ENCODE results near the gene PLAC9. TPM values are rescaled to one million over a fixed set of nuclear protein-coding genes. Genes with fewer than 3 reads are reported as not detected.

The PLAC9 gene
- total RNA-seq, 1 experiment from 2014 or later: 7.3 TPM

DNA sequence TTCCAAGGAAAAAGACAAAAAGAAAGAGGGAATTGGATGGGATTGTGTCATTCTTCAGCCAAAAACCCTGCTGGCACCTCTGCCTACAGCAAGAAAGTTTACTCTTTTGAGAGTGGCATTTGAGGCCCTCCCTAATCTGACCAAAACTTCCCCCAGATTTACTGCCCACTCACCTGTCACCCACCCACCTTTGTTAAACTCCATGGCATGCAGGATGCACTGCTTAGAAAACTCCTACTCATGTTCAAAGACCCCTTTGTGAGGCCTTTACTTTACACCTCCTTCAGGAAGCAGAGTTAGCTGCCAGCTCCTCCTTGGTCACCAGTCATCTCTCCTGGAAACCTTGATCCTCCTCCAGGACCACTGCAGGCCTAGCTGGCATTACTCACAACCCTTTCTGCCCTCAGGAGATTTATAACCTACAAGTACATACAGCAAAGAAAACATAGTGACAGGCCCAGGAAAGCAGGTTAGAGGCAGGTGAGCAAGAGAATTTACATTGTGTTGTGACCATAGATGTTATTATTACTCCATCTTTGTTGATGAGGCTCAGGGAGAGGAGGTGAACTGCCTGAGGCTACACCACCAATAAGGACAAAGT, 10.3 kb upstream of the PLAC9 start:
- TF ChIP-seq, protein P1, sequence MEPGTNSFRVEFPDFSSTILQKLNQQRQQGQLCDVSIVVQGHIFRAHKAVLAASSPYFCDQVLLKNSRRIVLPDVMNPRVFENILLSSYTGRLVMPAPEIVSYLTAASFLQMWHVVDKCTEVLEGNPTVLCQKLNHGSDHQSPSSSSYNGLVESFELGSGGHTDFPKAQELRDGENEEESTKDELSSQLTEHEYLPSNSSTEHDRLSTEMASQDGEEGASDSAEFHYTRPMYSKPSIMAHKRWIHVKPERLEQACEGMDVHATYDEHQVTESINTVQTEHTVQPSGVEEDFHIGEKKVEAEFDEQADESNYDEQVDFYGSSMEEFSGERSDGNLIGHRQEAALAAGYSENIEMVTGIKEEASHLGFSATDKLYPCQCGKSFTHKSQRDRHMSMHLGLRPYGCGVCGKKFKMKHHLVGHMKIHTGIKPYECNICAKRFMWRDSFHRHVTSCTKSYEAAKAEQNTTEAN (CRISPR knock-in tag; IDR thresholded peaks at IDR 0.05): no peak
- TF ChIP-seq TCF7 (CRISPR knock-in tag; IDR thresholded peaks at IDR 0.05; ENCODE audit: low read depth) (no peak), NR1H2 (CRISPR knock-in tag; IDR thresholded peaks at IDR 0.05) (no peak)
- TF ChIP-seq, protein P2, sequence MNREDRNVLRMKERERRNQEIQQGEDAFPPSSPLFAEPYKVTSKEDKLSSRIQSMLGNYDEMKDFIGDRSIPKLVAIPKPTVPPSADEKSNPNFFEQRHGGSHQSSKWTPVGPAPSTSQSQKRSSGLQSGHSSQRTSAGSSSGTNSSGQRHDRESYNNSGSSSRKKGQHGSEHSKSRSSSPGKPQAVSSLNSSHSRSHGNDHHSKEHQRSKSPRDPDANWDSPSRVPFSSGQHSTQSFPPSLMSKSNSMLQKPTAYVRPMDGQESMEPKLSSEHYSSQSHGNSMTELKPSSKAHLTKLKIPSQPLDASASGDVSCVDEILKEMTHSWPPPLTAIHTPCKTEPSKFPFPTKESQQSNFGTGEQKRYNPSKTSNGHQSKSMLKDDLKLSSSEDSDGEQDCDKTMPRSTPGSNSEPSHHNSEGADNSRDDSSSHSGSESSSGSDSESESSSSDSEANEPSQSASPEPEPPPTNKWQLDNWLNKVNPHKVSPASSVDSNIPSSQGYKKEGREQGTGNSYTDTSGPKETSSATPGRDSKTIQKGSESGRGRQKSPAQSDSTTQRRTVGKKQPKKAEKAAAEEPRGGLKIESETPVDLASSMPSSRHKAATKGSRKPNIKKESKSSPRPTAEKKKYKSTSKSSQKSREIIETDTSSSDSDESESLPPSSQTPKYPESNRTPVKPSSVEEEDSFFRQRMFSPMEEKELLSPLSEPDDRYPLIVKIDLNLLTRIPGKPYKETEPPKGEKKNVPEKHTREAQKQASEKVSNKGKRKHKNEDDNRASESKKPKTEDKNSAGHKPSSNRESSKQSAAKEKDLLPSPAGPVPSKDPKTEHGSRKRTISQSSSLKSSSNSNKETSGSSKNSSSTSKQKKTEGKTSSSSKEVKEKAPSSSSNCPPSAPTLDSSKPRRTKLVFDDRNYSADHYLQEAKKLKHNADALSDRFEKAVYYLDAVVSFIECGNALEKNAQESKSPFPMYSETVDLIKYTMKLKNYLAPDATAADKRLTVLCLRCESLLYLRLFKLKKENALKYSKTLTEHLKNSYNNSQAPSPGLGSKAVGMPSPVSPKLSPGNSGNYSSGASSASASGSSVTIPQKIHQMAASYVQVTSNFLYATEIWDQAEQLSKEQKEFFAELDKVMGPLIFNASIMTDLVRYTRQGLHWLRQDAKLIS (CRISPR knock-in tag; IDR thresholded peaks at IDR 0.05; ENCODE audit: borderline replicate concordance): no peak
- TF ChIP-seq, protein P3, sequence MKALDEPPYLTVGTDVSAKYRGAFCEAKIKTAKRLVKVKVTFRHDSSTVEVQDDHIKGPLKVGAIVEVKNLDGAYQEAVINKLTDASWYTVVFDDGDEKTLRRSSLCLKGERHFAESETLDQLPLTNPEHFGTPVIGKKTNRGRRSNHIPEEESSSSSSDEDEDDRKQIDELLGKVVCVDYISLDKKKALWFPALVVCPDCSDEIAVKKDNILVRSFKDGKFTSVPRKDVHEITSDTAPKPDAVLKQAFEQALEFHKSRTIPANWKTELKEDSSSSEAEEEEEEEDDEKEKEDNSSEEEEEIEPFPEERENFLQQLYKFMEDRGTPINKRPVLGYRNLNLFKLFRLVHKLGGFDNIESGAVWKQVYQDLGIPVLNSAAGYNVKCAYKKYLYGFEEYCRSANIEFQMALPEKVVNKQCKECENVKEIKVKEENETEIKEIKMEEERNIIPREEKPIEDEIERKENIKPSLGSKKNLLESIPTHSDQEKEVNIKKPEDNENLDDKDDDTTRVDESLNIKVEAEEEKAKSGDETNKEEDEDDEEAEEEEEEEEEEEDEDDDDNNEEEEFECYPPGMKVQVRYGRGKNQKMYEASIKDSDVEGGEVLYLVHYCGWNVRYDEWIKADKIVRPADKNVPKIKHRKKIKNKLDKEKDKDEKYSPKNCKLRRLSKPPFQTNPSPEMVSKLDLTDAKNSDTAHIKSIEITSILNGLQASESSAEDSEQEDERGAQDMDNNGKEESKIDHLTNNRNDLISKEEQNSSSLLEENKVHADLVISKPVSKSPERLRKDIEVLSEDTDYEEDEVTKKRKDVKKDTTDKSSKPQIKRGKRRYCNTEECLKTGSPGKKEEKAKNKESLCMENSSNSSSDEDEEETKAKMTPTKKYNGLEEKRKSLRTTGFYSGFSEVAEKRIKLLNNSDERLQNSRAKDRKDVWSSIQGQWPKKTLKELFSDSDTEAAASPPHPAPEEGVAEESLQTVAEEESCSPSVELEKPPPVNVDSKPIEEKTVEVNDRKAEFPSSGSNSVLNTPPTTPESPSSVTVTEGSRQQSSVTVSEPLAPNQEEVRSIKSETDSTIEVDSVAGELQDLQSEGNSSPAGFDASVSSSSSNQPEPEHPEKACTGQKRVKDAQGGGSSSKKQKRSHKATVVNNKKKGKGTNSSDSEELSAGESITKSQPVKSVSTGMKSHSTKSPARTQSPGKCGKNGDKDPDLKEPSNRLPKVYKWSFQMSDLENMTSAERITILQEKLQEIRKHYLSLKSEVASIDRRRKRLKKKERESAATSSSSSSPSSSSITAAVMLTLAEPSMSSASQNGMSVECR (CRISPR knock-in tag; IDR thresholded peaks at IDR 0.05; ENCODE audit: borderline replicate concordance): no peak
- TF ChIP-seq, protein P4, sequence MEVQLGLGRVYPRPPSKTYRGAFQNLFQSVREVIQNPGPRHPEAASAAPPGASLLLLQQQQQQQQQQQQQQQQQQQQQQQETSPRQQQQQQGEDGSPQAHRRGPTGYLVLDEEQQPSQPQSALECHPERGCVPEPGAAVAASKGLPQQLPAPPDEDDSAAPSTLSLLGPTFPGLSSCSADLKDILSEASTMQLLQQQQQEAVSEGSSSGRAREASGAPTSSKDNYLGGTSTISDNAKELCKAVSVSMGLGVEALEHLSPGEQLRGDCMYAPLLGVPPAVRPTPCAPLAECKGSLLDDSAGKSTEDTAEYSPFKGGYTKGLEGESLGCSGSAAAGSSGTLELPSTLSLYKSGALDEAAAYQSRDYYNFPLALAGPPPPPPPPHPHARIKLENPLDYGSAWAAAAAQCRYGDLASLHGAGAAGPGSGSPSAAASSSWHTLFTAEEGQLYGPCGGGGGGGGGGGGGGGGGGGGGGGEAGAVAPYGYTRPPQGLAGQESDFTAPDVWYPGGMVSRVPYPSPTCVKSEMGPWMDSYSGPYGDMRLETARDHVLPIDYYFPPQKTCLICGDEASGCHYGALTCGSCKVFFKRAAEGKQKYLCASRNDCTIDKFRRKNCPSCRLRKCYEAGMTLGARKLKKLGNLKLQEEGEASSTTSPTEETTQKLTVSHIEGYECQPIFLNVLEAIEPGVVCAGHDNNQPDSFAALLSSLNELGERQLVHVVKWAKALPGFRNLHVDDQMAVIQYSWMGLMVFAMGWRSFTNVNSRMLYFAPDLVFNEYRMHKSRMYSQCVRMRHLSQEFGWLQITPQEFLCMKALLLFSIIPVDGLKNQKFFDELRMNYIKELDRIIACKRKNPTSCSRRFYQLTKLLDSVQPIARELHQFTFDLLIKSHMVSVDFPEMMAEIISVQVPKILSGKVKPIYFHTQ (CRISPR knock-in tag; IDR thresholded peaks at IDR 0.05): no peak
- TF ChIP-seq, protein P5, sequence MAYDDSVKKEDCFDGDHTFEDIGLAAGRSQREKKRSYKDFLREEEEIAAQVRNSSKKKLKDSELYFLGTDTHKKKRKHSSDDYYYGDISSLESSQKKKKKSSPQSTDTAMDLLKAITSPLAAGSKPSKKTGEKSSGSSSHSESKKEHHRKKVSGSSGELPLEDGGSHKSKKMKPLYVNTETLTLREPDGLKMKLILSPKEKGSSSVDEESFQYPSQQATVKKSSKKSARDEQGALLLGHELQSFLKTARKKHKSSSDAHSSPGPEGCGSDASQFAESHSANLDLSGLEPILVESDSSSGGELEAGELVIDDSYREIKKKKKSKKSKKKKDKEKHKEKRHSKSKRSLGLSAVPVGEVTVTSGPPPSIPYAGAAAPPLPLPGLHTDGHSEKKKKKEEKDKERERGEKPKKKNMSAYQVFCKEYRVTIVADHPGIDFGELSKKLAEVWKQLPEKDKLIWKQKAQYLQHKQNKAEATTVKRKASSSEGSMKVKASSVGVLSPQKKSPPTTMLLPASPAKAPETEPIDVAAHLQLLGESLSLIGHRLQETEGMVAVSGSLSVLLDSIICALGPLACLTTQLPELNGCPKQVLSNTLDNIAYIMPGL (CRISPR knock-in tag; IDR thresholded peaks at IDR 0.05): no peak
- TF ChIP-seq, protein P6, sequence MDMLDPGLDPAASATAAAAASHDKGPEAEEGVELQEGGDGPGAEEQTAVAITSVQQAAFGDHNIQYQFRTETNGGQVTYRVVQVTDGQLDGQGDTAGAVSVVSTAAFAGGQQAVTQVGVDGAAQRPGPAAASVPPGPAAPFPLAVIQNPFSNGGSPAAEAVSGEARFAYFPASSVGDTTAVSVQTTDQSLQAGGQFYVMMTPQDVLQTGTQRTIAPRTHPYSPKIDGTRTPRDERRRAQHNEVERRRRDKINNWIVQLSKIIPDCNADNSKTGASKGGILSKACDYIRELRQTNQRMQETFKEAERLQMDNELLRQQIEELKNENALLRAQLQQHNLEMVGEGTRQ (CRISPR knock-in tag; IDR thresholded peaks at IDR 0.05): no peak
- ATAC-seq (no peak), DNase-seq (ENCODE audit: low spot score) (no peak)
- POLR2A ChIA-PET: no interaction called here
- peaks cover 9% of the 10 kb centered on the region for H3K27me3 Mint-ChIP-seq (ENCODE audit: low read depth)
- CTCF ChIA-PET: interaction anchor here (0.8 kb wide), 1 partner anchor 8 kb away, joined by 3 read pairs; no protein-coding TSS in a partner anchor
- no peak overlapping the region for H3K4me3 Mint-ChIP-seq
- no peaks in the 10 kb centered on the region; the same call in none of the 2 replicates for H3K4me1 Mint-ChIP-seq
- no peaks in the 10 kb centered on the region for H3K36me3 Mint-ChIP-seq
- H3K9me3 Mint-ChIP-seq: peaks cover 11% of the 10 kb centered on the region
- H3K27ac Mint-ChIP-seq: no peak overlapping the region

All from WTC11 (cell line).